ENCODE results near the gene CBLN4. TPM values are rescaled to one million over a fixed set of nuclear protein-coding genes. Genes with fewer than 3 reads are reported as not detected.

The CBLN4 gene
- not detected in 2 replicates for total RNA-seq

- no peak for DNase-seq (ENCODE audit: extremely low read depth, low read depth, low spot score)
These were observed at the start of gene CBLN4 for GRCh38 chr20:56005389-56005715. Gene CBLN4, minus strand, starts transcription at chr20:56005519. Its CDS starts 1,348 bp downstream, at chr20:56004171.

GRCh38 chr20:56043227-56043626 is 37.9 kb upstream of the CBLN4 start:
- no peak for DNase-seq (ENCODE audit: extremely low read depth, low read depth, low spot score)

- DNase-seq (ENCODE audit: extremely low read depth, low read depth, low spot score): no peak
These were observed 26.9 kb upstream of the CBLN4 start for GRCh38 chr20:56032251-56032650.

- no peak for DNase-seq (ENCODE audit: extremely low read depth, low read depth, low spot score)
These were observed 13.4 kb upstream of the CBLN4 start for GRCh38 chr20:56018716-56019115.

- no peak for DNase-seq (ENCODE audit: extremely low read depth, low read depth, low spot score)
These were observed 12.9 kb upstream of the CBLN4 start for GRCh38 chr20:56018194-56018593.

- DNase-seq (ENCODE audit: extremely low read depth, low read depth, low spot score): no peak
These were observed 12.2 kb upstream of the CBLN4 start for GRCh38 chr20:56017560-56017959.

GRCh38 chr20:56014998-56015397 is 9.7 kb upstream of the CBLN4 start:
- no peak for DNase-seq (ENCODE audit: extremely low read depth, low read depth, low spot score)

- DNase-seq (ENCODE audit: extremely low read depth, low read depth, low spot score): no peak
These were observed 8.8 kb upstream of the CBLN4 start for GRCh38 chr20:56014151-56014550.

- no peak for DNase-seq (ENCODE audit: extremely low read depth, low read depth, low spot score)
These were observed 519 bp downstream of the CBLN4 start for GRCh38 chr20:56004611-56005388.

GRCh38 chr20:56004007-56004406 is 1.3 kb downstream of the CBLN4 start:
- DNase-seq (ENCODE audit: extremely low read depth, low read depth, low spot score): no peak

- no peak for DNase-seq (ENCODE audit: extremely low read depth, low read depth, low spot score)
These were observed 2.2 kb downstream of the CBLN4 start for GRCh38 chr20:56002908-56003800.

- no peak for DNase-seq (ENCODE audit: extremely low read depth, low read depth, low spot score)
These were observed 3.4 kb downstream of the CBLN4 start for GRCh38 chr20:56001890-56002289.

- DNase-seq (ENCODE audit: extremely low read depth, low read depth, low spot score): no peak
These were observed 4.1 kb downstream of the CBLN4 start for GRCh38 chr20:56001106-56001785.

- no peak for DNase-seq (ENCODE audit: extremely low read depth, low read depth, low spot score)
These were observed 26.8 kb downstream of the CBLN4 start for GRCh38 chr20:55978550-55978949.

GRCh38 chr20:55977690-55978459 is 27.4 kb downstream of the CBLN4 start:
- no peak for DNase-seq (ENCODE audit: extremely low read depth, low read depth, low spot score)

GRCh38 chr20:55974491-55975202 is 30.7 kb downstream of the CBLN4 start:
- no peak for DNase-seq (ENCODE audit: extremely low read depth, low read depth, low spot score)

GRCh38 chr20:55964790-55965189 is 40.5 kb downstream of the CBLN4 start:
- DNase-seq (ENCODE audit: extremely low read depth, low read depth, low spot score): no peak

- DNase-seq (ENCODE audit: extremely low read depth, low read depth, low spot score): no peak
These were observed 43.7 kb downstream of the CBLN4 start for GRCh38 chr20:55961376-55962330.

- no peak for DNase-seq (ENCODE audit: extremely low read depth, low read depth, low spot score)
These were observed 52.1 kb downstream of the CBLN4 start for GRCh38 chr20:55953201-55953600.
